CD14-positive monocyte (primary cell): ENCODE results near the gene PRKAR1A. TPM values are rescaled to one million over a fixed set of nuclear protein-coding genes. Genes with fewer than 3 reads are reported as not detected.

Experiments
- DNase-seq, 3 donors: peaks; one replicate each; pipeline ENCODE4 v3.0.0-alpha.2; 2011 to 2022
- H2AFZ ChIP-seq: 2 replicates; pipeline ENCODE4 v1.6.0; 2012; ENCODE audit warnings: mild to moderate bottlenecking, low read depth, low read length, inconsistent platforms; ENCODE audit not compliant: insufficient read depth, poor library complexity, severe bottlenecking
- H3K27ac ChIP-seq, 2 donors: 1 replicate in 1 of 2; 2 replicates in 1 of 2; pipeline ENCODE4 v1.5.1; 2012 to 2013; ENCODE audit warnings: low read length in 2 of 2, control low read depth in 1 of 2, inconsistent platforms in 1 of 2, low read depth in 1 of 2, mild to moderate bottlenecking in 1 of 2
- H3K27me3 ChIP-seq, 2 donors: one replicate each; pipeline versions ENCODE4 v1.6.0 to v1.6.1; 2011 to 2013; ENCODE audit warnings: low read length in 2 of 2; ENCODE audit not compliant: control insufficient read depth in 2 of 2, insufficient read depth in 2 of 2
- H3K36me3 ChIP-seq, 2 donors: replicated peaks in 1 of 2; 1 replicate in 1 of 2; 2 replicates in 1 of 2; pipeline versions ENCODE4 v1.5.1 to v1.6.1; 2012 to 2013; ENCODE audit warnings: low read length in 2 of 2, control low read depth in 1 of 2, inconsistent platforms in 1 of 2, mild to moderate bottlenecking in 1 of 2; ENCODE audit not compliant: insufficient read depth in 2 of 2, control insufficient read depth in 1 of 2
- H3K4me1 ChIP-seq, 2 donors: 1 replicate in 1 of 2; 2 replicates in 1 of 2; pipeline versions ENCODE4 v1.5.1 to v1.6.1; 2012 to 2013; ENCODE audit warnings: low read length in 2 of 2, control low read depth in 1 of 2, inconsistent platforms in 1 of 2, mild to moderate bottlenecking in 1 of 2, moderate library complexity in 1 of 2; ENCODE audit not compliant: insufficient read depth in 2 of 2, control insufficient read depth in 1 of 2
- H3K4me2 ChIP-seq: replicated peaks from 2 replicates; pipeline ENCODE3; 2012; ENCODE audit warnings: low read length, moderate library complexity, mild to moderate bottlenecking; ENCODE audit not compliant: poor library complexity, severe bottlenecking; ENCODE audit errors: extremely low read depth
- H3K4me3 ChIP-seq, 3 experiments: fragments of 200-600 bp in 1 of 3; sonication (generic) in 1 of 3; replicated peaks in 1 of 3; 1 replicate in 2 of 3; 2 replicates in 1 of 3; pipeline ENCODE4 v1.5.1; 2011 to 2013; ENCODE audit warnings: low read length in 3 of 3, mild to moderate bottlenecking in 3 of 3, control low read depth in 2 of 3, low read depth in 2 of 3, inconsistent platforms in 1 of 3, moderate library complexity in 1 of 3
- H3K79me2 ChIP-seq: 2 replicates; pipeline ENCODE4 v1.6.0; 2012; ENCODE audit warnings: mild to moderate bottlenecking, control low read depth, inconsistent platforms, low read length, moderate library complexity; ENCODE audit not compliant: insufficient read depth
- H3K9ac ChIP-seq: 2 replicates; pipeline ENCODE4 v1.6.0; 2017; ENCODE audit warnings: low read length, mild to moderate bottlenecking; ENCODE audit not compliant: insufficient read depth, poor library complexity, severe bottlenecking
- H3K9me3 ChIP-seq, 2 donors: replicated peaks in 1 of 2; 1 replicate in 1 of 2; 2 replicates in 1 of 2; pipeline versions ENCODE4 v1.5.1 to v1.6.1; 2012 to 2013; ENCODE audit warnings: low read length in 2 of 2, control low read depth in 1 of 2; ENCODE audit not compliant: control insufficient read depth in 1 of 2, insufficient read depth in 1 of 2
- H4K20me1 ChIP-seq: 2 replicates; pipeline ENCODE4 v1.6.0; 2012; ENCODE audit warnings: mild to moderate bottlenecking, low read length, control low read depth, moderate library complexity; ENCODE audit not compliant: insufficient read depth
- H3K27ac Mint-ChIP-seq, 7 donors: one replicate each; pipeline ENCODE4 v1.8.0; 2020; ENCODE audit warnings: mild to moderate bottlenecking in 7 of 7, mixed read lengths in 7 of 7, moderate library complexity in 6 of 7, inconsistent platforms in 2 of 7
- H3K27me3 Mint-ChIP-seq, 3 donors: one replicate each; pipeline ENCODE4 v1.8.0; 2021 to 2022; ENCODE audit warnings: low read depth in 3 of 3, mild to moderate bottlenecking in 3 of 3, mixed read lengths in 3 of 3, moderate library complexity in 3 of 3, inconsistent platforms in 1 of 3
- H3K36me3 Mint-ChIP-seq, 2 donors: one replicate each; pipeline ENCODE4 v1.8.0; 2020; ENCODE audit warnings: mixed read lengths in 2 of 2, inconsistent platforms in 1 of 2, mild to moderate bottlenecking in 1 of 2
- H3K4me1 Mint-ChIP-seq: one replicate; pipeline ENCODE4 v1.8.0; 2020; ENCODE audit warnings: mild to moderate bottlenecking, mixed read lengths
- H3K4me3 Mint-ChIP-seq, 2 donors: one replicate each; pipeline ENCODE4 v1.8.0; 2020; ENCODE audit warnings: mild to moderate bottlenecking in 2 of 2, mixed read lengths in 2 of 2, moderate library complexity in 1 of 2
- H3K9me3 Mint-ChIP-seq, 7 donors: one replicate each; pipeline ENCODE4 v1.8.0; 2020 to 2022; ENCODE audit warnings: mixed read lengths in 7 of 7, mild to moderate bottlenecking in 6 of 7, moderate library complexity in 6 of 7, inconsistent platforms in 2 of 7
- WGBS: methylation state at CpG from one replicate; pipeline ENCODE4 v1.1.5; 2013; ENCODE audit warnings: missing lambda C conversion rate; ENCODE audit not compliant: insufficient coverage; 5-methylcytosine and 5-hydroxymethylcytosine counted together
- intact Hi-C, 2 donors: fragments of 100-400 bp; cut with micrococcal nuclease; formaldehyde crosslinking; loops; one replicate each; pipeline versions ENCODE4 v1.15.0 to v1.15.1; 2023
- polyA plus RNA-seq, 3 donors: library from polyadenylated mRNA; depleted of rRNA in 1 of 3; unstranded in 2 of 3; stranded (reverse) in 1 of 3; fragments of 300-500 nt in 2 of 3; fragments of >200 nt in 1 of 3; fragmentation: Illumina TruSeq in 2 of 3; gene quantifications; 1 replicate in 2 of 3; 2 replicates in 1 of 3; pipeline ENCODE4 v1.2.3, GENCODE V29; 2012 to 2021
- TF ChIP-seq, protein P1 (sequence below): fragments of 200-600 bp; IDR thresholded peaks from one replicate; pipeline ENCODE4 v1.8.0; 2022; ENCODE audit warnings: antibody characterized with exemption, mild to moderate bottlenecking

Gene PRKAR1A
- polyA plus RNA-seq, 3 donors = 91.9 to 436 (median 300) TPM

DNA sequence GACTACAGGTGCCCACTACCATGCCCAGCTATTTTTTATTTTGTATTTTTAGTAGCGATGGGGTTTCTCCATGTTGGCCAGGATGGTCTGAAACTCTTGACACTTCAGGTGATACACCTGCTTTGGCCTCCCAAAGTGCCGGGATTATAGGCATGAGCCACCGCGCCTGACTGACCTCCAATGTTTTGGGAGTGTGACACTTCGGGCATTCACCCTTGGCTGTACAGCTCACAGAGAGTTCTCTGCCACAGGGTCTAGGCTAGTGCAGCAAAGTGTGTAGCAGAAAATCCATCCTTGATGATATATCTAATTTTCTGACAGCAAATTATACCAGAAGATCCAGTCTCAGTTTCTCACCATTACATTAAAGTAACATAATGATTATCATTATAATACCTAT is 74.8 kb downstream of the PRKAR1A start:
- Mint-ChIP-seq H3K4me3 (no peak overlapping the region), H3K27me3 (peaks cover 9 to 20% (median 19%) of the 10 kb centered on the region in 3 donors), H3K9me3 (peaks cover 0 to 10% (median 4%) of the 10 kb centered on the region in 7 donors), H3K27ac (no peak overlapping the region), H3K36me3 (no peaks in the 10 kb centered on the region), H3K4me1 (peaks cover 10% of the 10 kb centered on the region)
- H3K9ac ChIP-seq = no peak overlapping the region
- H3K79me2 ChIP-seq = no peaks in the 10 kb centered on the region
- H3K27me3 ChIP-seq = peaks cover 2 to 3% of the 10 kb centered on the region in 2 donors
- DNase-seq = no peak
- no peak overlapping the region for H3K4me2 ChIP-seq
- H3K4me1 ChIP-seq = no peaks in the 10 kb centered on the region
- no peak overlapping the region for H2AFZ ChIP-seq
- peaks cover 0 to 4% of the 10 kb centered on the region in 2 donors for H3K9me3 ChIP-seq
- no peak overlapping the region for H3K27ac ChIP-seq
- H4K20me1 ChIP-seq = no peaks in the 10 kb centered on the region
- H3K4me3 ChIP-seq = no peak overlapping the region
- 95% methylated on average over 5 of the region's 5 CpGs for WGBS
- TF ChIP-seq, protein P1, sequence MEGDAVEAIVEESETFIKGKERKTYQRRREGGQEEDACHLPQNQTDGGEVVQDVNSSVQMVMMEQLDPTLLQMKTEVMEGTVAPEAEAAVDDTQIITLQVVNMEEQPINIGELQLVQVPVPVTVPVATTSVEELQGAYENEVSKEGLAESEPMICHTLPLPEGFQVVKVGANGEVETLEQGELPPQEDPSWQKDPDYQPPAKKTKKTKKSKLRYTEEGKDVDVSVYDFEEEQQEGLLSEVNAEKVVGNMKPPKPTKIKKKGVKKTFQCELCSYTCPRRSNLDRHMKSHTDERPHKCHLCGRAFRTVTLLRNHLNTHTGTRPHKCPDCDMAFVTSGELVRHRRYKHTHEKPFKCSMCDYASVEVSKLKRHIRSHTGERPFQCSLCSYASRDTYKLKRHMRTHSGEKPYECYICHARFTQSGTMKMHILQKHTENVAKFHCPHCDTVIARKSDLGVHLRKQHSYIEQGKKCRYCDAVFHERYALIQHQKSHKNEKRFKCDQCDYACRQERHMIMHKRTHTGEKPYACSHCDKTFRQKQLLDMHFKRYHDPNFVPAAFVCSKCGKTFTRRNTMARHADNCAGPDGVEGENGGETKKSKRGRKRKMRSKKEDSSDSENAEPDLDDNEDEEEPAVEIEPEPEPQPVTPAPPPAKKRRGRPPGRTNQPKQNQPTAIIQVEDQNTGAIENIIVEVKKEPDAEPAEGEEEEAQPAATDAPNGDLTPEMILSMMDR = no peak
- intact Hi-C loops = no loop called here
- no peaks in the 10 kb centered on the region for H3K36me3 ChIP-seq

DNA sequence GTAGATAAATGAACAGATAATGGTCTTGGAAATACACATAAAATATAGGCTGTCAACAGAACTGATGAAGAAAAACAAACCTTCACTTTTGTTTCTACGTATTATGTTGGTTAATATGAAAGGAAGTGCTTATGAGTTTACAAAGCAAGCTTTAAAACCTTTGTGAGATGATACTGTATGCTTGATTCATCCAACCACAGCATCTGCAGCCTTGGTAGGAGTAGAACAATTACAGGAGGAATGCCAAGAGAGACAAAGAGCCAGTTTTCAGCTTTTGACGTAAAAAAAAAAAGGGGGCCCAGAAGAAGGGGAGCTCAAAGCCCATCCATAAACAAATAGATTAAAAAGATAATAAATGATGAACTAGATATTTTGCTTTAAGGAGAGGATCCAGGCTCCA is 75.6 kb downstream of the PRKAR1A start:
- Histone ChIP-seq H3K4me3 (no peak overlapping the region), H3K4me2 (no peak overlapping the region), H4K20me1 (no peaks in the 10 kb centered on the region), H3K27me3 (peaks cover 4 to 11% of the 10 kb centered on the region in 2 donors), H2AFZ (no peak overlapping the region), H3K9ac (no peak overlapping the region), H3K36me3 (no peaks in the 10 kb centered on the region), H3K27ac (no peak overlapping the region), H3K79me2 (no peaks in the 10 kb centered on the region), H3K4me1 (no peaks in the 10 kb centered on the region), H3K9me3 (peaks cover 0 to 4% of the 10 kb centered on the region in 2 donors)
- H3K4me3 Mint-ChIP-seq = no peak overlapping the region
- DNase-seq = no peak
- intact Hi-C loops = no loop called here
- H3K27me3 Mint-ChIP-seq = peaks cover 8 to 22% (median 20%) of the 10 kb centered on the region in 3 donors
- H3K9me3 Mint-ChIP-seq = peaks cover 0 to 10% (median 2%) of the 10 kb centered on the region in 7 donors
- WGBS = no CpG with 5 or more reads among the region's 2 CpGs
- TF ChIP-seq, protein P1 = no peak
- no peak overlapping the region for H3K27ac Mint-ChIP-seq
- H3K36me3 Mint-ChIP-seq = no peaks in the 10 kb centered on the region
- peaks cover 10% of the 10 kb centered on the region for H3K4me1 Mint-ChIP-seq
